Measurements from ENCODE around the gene SEPTIN2.

DNA sequence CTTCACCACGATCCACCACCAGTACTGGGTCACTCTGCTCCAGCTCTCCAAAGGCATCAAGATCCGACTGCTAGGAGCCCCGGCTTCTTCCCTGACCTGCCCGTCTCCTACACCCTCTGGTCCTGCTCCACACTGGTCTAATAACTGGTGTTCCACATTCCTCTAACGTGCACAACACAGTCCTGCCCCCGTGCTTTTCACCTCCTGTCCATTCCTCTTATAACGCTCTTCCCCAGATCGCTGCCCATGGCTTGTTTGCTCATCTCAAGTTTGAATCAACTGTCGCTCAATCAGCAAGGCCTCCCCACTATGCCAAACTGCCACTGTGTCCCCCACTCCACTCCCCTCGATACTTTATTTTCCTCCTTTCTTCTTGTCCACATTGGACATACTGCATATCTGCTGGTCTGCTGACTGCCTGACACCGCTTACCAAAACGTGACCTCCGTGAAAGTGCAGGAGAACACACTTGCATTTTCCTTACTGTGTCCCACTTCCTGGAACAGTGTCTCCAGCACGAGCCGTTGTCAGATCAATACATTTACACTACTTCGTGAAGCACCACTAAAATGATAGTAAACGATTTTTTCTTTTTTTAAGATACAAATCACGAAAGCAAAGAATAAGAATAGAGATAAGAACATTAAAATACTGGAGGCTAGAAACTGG is 6.8 kb upstream of the SEPTIN2 start:
- TF ChIP-seq CTCF (IDR thresholded peaks at IDR 0.05) (no peak), POLR2A (IDR thresholded peaks at IDR 0.05) (no peak)
